WTC11 (cell line): ENCODE data around the gene SHISAL2A.

Experiments used
- ATF2 ChIP-seq: sonication (generic); formaldehyde crosslinking; IDR thresholded peaks from 2 replicates; pipeline ENCODE4 v1.8.1; 2022; ENCODE audit warnings: low read depth, missing genetic modification reagents, borderline replicate concordance
- CREM ChIP-seq: sonication (generic); formaldehyde crosslinking; IDR thresholded peaks from 2 replicates; pipeline ENCODE4 v1.8.1; 2022; ENCODE audit warnings: mild to moderate bottlenecking, missing genetic modification reagents, moderate library complexity
- EMX1 ChIP-seq: fragments of 250-450 bp; sonication (Bioruptor Pico); IDR thresholded peaks from 2 replicates; pipeline ENCODE4 v1.8.0; 2021; ENCODE audit warnings: mild to moderate bottlenecking
- ESRRA ChIP-seq: sonication (generic); formaldehyde crosslinking; IDR thresholded peaks from 2 replicates; pipeline ENCODE4 v1.8.1; 2022; ENCODE audit warnings: mild to moderate bottlenecking, missing genetic modification reagents, borderline replicate concordance
- NFE2L1 ChIP-seq: sonication (generic); formaldehyde crosslinking; IDR thresholded peaks from 2 replicates; pipeline ENCODE4 v1.8.1; 2023; ENCODE audit warnings: missing genetic modification reagents
- PRDM15 ChIP-seq: sonication (generic); formaldehyde crosslinking; IDR thresholded peaks from 2 replicates; pipeline ENCODE4 v1.8.0; 2022; ENCODE audit warnings: missing genetic modification reagents
- PREB ChIP-seq: sonication (generic); formaldehyde crosslinking; IDR thresholded peaks from 2 replicates; pipeline ENCODE4 v1.8.1; 2022; ENCODE audit warnings: mild to moderate bottlenecking, missing genetic modification reagents, moderate library complexity, borderline replicate concordance
- SMAD3 ChIP-seq: sonication (generic); formaldehyde crosslinking; IDR thresholded peaks from 2 replicates; pipeline ENCODE4 v1.8.0; 2022; ENCODE audit warnings: missing genetic modification reagents, mild to moderate bottlenecking, borderline replicate concordance
- TCF7 ChIP-seq: sonication (generic); formaldehyde crosslinking; IDR thresholded peaks from 2 replicates; pipeline ENCODE4 v1.8.0; 2022; ENCODE audit warnings: mild to moderate bottlenecking, low read depth, missing genetic modification reagents, moderate library complexity
- ZBTB21 ChIP-seq: sonication (generic); formaldehyde crosslinking; IDR thresholded peaks from 2 replicates; pipeline ENCODE4 v1.8.1; 2023; ENCODE audit warnings: mild to moderate bottlenecking, missing genetic modification reagents, borderline replicate concordance
- TF ChIP-seq, protein P1 (sequence below): sonication (generic); formaldehyde crosslinking; IDR thresholded peaks from 2 replicates; pipeline ENCODE4 v1.8.0; 2023; ENCODE audit warnings: missing genetic modification reagents
- TF ChIP-seq, protein P2 (sequence below): sonication (generic); formaldehyde crosslinking; conservative IDR thresholded peaks from 2 replicates; pipeline ENCODE4 v1.8.1; 2022; ENCODE audit warnings: mild to moderate bottlenecking, missing genetic modification reagents
- TF ChIP-seq, protein P3 (sequence below): sonication (generic); formaldehyde crosslinking; IDR thresholded peaks from 2 replicates; pipeline ENCODE4 v1.8.0; 2022; ENCODE audit warnings: mild to moderate bottlenecking, missing genetic modification reagents

- TF ChIP-seq, protein P1, sequence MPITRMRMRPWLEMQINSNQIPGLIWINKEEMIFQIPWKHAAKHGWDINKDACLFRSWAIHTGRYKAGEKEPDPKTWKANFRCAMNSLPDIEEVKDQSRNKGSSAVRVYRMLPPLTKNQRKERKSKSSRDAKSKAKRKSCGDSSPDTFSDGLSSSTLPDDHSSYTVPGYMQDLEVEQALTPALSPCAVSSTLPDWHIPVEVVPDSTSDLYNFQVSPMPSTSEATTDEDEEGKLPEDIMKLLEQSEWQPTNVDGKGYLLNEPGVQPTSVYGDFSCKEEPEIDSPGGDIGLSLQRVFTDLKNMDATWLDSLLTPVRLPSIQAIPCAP (CRISPR knock-in tag): no peak
- TF ChIP-seq ZBTB21 (CRISPR knock-in tag) (no peak), PRDM15 (CRISPR knock-in tag) (no peak), EMX1 (CRISPR knock-in tag) (no peak), SMAD3 (CRISPR knock-in tag) (no peak), CREM (CRISPR knock-in tag) (no peak), ESRRA (no peak), ATF2 (CRISPR knock-in tag) (no peak), NFE2L1 (no peak), PREB (CRISPR knock-in tag) (no peak), TCF7 (CRISPR knock-in tag) (no peak)
- TF ChIP-seq, protein P2, sequence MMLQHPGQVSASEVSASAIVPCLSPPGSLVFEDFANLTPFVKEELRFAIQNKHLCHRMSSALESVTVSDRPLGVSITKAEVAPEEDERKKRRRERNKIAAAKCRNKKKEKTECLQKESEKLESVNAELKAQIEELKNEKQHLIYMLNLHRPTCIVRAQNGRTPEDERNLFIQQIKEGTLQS: no peak
- TF ChIP-seq, protein P3, sequence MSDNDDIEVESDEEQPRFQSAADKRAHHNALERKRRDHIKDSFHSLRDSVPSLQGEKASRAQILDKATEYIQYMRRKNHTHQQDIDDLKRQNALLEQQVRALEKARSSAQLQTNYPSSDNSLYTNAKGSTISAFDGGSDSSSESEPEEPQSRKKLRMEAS: no peak
Observed at GRCh38 chr1:52674497-52675384, 41.8 kb downstream of the SHISAL2A start.
